ENCODE results near the gene REL. TPM values are rescaled to one million over a fixed set of nuclear protein-coding genes. Genes with fewer than 3 reads are reported as not detected.

The REL gene
- total RNA-seq, 1 experiment from 2014 or later: 10.0 TPM

GRCh38 chr2:60964651-60965498 lies 83.5 kb downstream of the REL start:
- DNase-seq (ENCODE audit: low read depth, low spot score): no peak
- no peak overlapping the region for H3K27ac ChIP-seq (ENCODE audit: low read length)
- POLR2A ChIA-PET: no interaction called here
- TF ChIP-seq, protein P1, sequence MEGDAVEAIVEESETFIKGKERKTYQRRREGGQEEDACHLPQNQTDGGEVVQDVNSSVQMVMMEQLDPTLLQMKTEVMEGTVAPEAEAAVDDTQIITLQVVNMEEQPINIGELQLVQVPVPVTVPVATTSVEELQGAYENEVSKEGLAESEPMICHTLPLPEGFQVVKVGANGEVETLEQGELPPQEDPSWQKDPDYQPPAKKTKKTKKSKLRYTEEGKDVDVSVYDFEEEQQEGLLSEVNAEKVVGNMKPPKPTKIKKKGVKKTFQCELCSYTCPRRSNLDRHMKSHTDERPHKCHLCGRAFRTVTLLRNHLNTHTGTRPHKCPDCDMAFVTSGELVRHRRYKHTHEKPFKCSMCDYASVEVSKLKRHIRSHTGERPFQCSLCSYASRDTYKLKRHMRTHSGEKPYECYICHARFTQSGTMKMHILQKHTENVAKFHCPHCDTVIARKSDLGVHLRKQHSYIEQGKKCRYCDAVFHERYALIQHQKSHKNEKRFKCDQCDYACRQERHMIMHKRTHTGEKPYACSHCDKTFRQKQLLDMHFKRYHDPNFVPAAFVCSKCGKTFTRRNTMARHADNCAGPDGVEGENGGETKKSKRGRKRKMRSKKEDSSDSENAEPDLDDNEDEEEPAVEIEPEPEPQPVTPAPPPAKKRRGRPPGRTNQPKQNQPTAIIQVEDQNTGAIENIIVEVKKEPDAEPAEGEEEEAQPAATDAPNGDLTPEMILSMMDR (IDR thresholded peaks at IDR 0.05): no peak
- TF ChIP-seq TCF7L2 (IDR thresholded peaks at IDR 0.05; ENCODE audit: low read depth, low read length) (no peak), SIN3A (IDR thresholded peaks at IDR 0.05; ENCODE audit: borderline replicate concordance, insufficient read depth, low read depth, low read length) (no peak), POLR2AphosphoS5 (IDR thresholded peaks at IDR 0.05; ENCODE audit: low read depth, low read length) (no peak)
- TF ChIP-seq, protein P2, sequence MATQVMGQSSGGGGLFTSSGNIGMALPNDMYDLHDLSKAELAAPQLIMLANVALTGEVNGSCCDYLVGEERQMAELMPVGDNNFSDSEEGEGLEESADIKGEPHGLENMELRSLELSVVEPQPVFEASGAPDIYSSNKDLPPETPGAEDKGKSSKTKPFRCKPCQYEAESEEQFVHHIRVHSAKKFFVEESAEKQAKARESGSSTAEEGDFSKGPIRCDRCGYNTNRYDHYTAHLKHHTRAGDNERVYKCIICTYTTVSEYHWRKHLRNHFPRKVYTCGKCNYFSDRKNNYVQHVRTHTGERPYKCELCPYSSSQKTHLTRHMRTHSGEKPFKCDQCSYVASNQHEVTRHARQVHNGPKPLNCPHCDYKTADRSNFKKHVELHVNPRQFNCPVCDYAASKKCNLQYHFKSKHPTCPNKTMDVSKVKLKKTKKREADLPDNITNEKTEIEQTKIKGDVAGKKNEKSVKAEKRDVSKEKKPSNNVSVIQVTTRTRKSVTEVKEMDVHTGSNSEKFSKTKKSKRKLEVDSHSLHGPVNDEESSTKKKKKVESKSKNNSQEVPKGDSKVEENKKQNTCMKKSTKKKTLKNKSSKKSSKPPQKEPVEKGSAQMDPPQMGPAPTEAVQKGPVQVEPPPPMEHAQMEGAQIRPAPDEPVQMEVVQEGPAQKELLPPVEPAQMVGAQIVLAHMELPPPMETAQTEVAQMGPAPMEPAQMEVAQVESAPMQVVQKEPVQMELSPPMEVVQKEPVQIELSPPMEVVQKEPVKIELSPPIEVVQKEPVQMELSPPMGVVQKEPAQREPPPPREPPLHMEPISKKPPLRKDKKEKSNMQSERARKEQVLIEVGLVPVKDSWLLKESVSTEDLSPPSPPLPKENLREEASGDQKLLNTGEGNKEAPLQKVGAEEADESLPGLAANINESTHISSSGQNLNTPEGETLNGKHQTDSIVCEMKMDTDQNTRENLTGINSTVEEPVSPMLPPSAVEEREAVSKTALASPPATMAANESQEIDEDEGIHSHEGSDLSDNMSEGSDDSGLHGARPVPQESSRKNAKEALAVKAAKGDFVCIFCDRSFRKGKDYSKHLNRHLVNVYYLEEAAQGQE (IDR thresholded peaks at IDR 0.05; ENCODE audit: insufficient read depth in 1 of 2, low read depth in 2 of 2, low read length in 1 of 2): no peak
- CTCF ChIA-PET: interaction anchor here (1.6 kb wide), 1 partner anchor 10 kb away, joined by 3 read pairs; no protein-coding TSS in a partner anchor
- no TSS peak for BruUV-seq (replicated peaks)
- H3K27me3 ChIP-seq (ENCODE audit: control insufficient read depth, insufficient read depth, low read length): no peaks in the 10 kb centered on the region
- no peaks in the 10 kb centered on the region for H3K4me1 ChIP-seq (ENCODE audit: control insufficient read depth, insufficient read depth, low read length)
- intact Hi-C loops (cut with micrococcal nuclease; ENCODE audit: unreplicated experiment) (no loop called here), in situ Hi-C loops (cut with HindIII; ENCODE audit: low pct_unique_long_range_greater_than_20kb, low sequenced_read_pairs) (no loop called here)
- no peaks in the 10 kb centered on the region for H3K9me3 ChIP-seq (ENCODE audit: control insufficient read depth, insufficient read depth, low read depth, low read length)
- no peaks in the 10 kb centered on the region for H3K36me3 ChIP-seq (ENCODE audit: control insufficient read depth, insufficient read depth, low read length)
- H3K4me3 ChIP-seq (ENCODE audit: low read depth in 2 of 2, low read length in 2 of 2): no peak overlapping the region
- ATAC-seq: no peak

- TF ChIP-seq TCF7L2 (IDR thresholded peaks at IDR 0.05; ENCODE audit: low read depth, low read length) (no peak), SIN3A (IDR thresholded peaks at IDR 0.05; ENCODE audit: borderline replicate concordance, insufficient read depth, low read depth, low read length) (no peak), POLR2AphosphoS5 (IDR thresholded peaks at IDR 0.05; ENCODE audit: low read depth, low read length) (no peak)
- TF ChIP-seq, protein P2 (IDR thresholded peaks at IDR 0.05; ENCODE audit: insufficient read depth in 1 of 2, low read depth in 2 of 2, low read length in 1 of 2): no peak
- TF ChIP-seq, protein P1 (IDR thresholded peaks at IDR 0.05): no peak
- DNase-seq (ENCODE audit: low read depth, low spot score) (no peak), ATAC-seq (no peak)
- no peaks in the 10 kb centered on the region for H3K4me1 ChIP-seq (ENCODE audit: control insufficient read depth, insufficient read depth, low read length)
- no peaks in the 10 kb centered on the region for H3K36me3 ChIP-seq (ENCODE audit: control insufficient read depth, insufficient read depth, low read length)
- no TSS peak for BruUV-seq (replicated peaks)
- H3K4me3 ChIP-seq (ENCODE audit: low read depth in 2 of 2, low read length in 2 of 2): no peak overlapping the region
- H3K9me3 ChIP-seq (ENCODE audit: control insufficient read depth, insufficient read depth, low read depth, low read length): no peaks in the 10 kb centered on the region
- CTCF ChIA-PET: no interaction called here
- H3K27me3 ChIP-seq (ENCODE audit: control insufficient read depth, insufficient read depth, low read length): no peaks in the 10 kb centered on the region
- in situ Hi-C loops (cut with HindIII; ENCODE audit: low pct_unique_long_range_greater_than_20kb, low sequenced_read_pairs): no loop called here
- intact Hi-C loops (cut with micrococcal nuclease; ENCODE audit: unreplicated experiment): no loop called here
- POLR2A ChIA-PET: no interaction called here
- no peak overlapping the region for H3K27ac ChIP-seq (ENCODE audit: low read length)
Measured at GRCh38 chr2:60965499-60965785, 84.1 kb downstream of the REL start.
